Activated T-helper 1 cell treated with anti-CD3 and anti-CD28 coated beads, Interleukin-12 subunit alpha, Interleukin-12 subunit beta, Interleukin-2, Interleukin-4 antibody, amounts not matched to agents 30 ng/mL and 10 ng/mL and 1 ng/mL, durations not matched to agents 14 hours and 24 hours and 36 hours (primary cell): ENCODE measurements around the gene SSTR1. TPM values are rescaled to one million over a fixed set of nuclear protein-coding genes. Genes with fewer than 3 reads are reported as not detected.

Source experiments
- DNase-seq: peaks from one replicate; pipeline ENCODE4 v3.0.0; 2021; ENCODE audit warnings: low spot score
- H3K27ac Mint-ChIP-seq: one replicate; pipeline ENCODE4 v1.8.0; 2021; ENCODE audit warnings: mild to moderate bottlenecking, mixed read lengths
- H3K27me3 Mint-ChIP-seq: one replicate; pipeline ENCODE4 v1.8.0; 2022; ENCODE audit warnings: mild to moderate bottlenecking, moderate library complexity, mixed read lengths; ENCODE audit not compliant: insufficient read depth
- H3K36me3 Mint-ChIP-seq: one replicate; pipeline ENCODE4 v1.8.0; 2021; ENCODE audit warnings: low read depth, mixed read lengths
- H3K4me1 Mint-ChIP-seq: one replicate; pipeline ENCODE4 v1.8.0; 2021; ENCODE audit warnings: low read depth, mixed read lengths
- H3K4me3 Mint-ChIP-seq: one replicate; pipeline ENCODE4 v1.8.0; 2021; ENCODE audit warnings: mild to moderate bottlenecking, moderate library complexity, mixed read lengths
- H3K9me3 Mint-ChIP-seq: one replicate; pipeline ENCODE4 v1.8.0; 2021; ENCODE audit warnings: mixed read lengths
- intact Hi-C: fragments of 100-400 bp; cut with micrococcal nuclease; formaldehyde crosslinking; loops from one replicate; pipeline ENCODE4 v1.15.1; 2024
- total RNA-seq: library from RNA; stranded (reverse); gene quantifications from 2 replicates; pipeline ENCODE4 v1.2.3, GENCODE V29; 2022

SSTR1 gene
- total RNA-seq, 1 donor from 2014 or later = not detected

DNA sequence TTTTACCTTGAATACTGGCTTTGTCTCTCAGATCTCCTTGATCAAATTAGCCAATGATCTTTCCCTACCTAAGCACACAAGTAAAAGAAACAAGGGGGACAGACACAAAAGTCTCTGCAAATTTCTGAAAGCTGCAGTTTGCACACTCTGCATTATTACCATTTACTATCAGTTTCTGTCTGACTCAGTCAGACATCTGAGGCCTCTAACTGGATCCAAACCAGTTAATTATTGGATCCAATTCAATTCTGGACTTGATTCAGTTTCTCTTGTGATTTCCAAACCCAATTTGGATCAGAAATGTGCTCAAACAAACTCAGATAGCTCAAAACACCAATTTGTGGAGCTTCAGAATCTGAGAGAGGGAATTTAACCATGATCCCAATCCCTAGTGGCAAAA lies 16.6 kb downstream of the SSTR1 start:
- Mint-ChIP-seq H3K27me3 (no peaks in the 10 kb centered on the region), H3K27ac (no peak overlapping the region), H3K4me1 (no peaks in the 10 kb centered on the region), H3K36me3 (no peaks in the 10 kb centered on the region), H3K4me3 (no peak overlapping the region), H3K9me3 (no peaks in the 10 kb centered on the region)
- no peak for DNase-seq
- intact Hi-C loops = no loop called here

DNA sequence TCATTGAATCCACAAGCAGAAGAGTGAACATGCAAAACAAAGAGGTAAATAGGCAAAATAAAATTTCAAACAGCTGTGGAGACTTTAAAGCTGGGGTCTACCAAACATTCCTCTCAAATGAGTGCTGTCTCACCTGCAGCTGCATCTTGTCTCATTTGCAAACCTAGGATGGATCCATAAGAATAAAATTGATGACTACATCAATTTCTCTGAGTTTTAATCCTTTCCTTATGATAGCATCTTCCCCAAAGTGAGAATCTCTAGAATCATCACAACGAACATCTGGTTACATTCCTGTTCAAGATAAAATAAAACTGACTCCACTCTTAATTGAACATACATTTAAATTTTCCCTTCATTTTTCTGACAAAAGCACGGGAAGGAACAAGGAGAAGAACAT lies 18.2 kb downstream of the SSTR1 start:
- intact Hi-C loops = no loop called here
- Mint-ChIP-seq H3K27ac (no peak overlapping the region), H3K36me3 (no peaks in the 10 kb centered on the region), H3K4me3 (no peak overlapping the region), H3K27me3 (no peaks in the 10 kb centered on the region), H3K9me3 (no peaks in the 10 kb centered on the region), H3K4me1 (no peaks in the 10 kb centered on the region)
- no peak for DNase-seq

DNA sequence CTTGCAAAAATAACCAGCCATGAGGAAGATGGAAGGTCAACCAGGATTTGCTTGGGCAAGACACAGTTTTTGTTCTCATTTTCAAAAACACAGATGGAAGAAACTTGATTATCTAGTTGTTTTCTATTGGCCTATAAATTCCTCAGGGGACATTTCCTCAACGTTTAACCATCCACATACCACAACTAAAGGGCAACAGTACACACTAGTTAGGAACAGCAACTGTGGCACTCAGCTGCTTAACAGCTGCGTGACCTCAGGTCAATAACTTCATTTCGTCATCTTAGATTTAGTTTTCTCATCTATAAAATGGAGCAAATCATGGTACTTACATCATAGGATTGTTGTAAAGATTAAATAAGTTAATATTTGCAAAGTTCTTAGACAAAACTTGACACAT lies 18.7 kb downstream of the SSTR1 start:
- no peak overlapping the region for H3K4me3 Mint-ChIP-seq
- intact Hi-C loops = no loop called here
- H3K9me3 Mint-ChIP-seq = no peaks in the 10 kb centered on the region
- no peaks in the 10 kb centered on the region for H3K27me3 Mint-ChIP-seq
- no peak overlapping the region for H3K27ac Mint-ChIP-seq
- H3K4me1 Mint-ChIP-seq = no peaks in the 10 kb centered on the region
- no peaks in the 10 kb centered on the region for H3K36me3 Mint-ChIP-seq
- DNase-seq = no peak

DNA sequence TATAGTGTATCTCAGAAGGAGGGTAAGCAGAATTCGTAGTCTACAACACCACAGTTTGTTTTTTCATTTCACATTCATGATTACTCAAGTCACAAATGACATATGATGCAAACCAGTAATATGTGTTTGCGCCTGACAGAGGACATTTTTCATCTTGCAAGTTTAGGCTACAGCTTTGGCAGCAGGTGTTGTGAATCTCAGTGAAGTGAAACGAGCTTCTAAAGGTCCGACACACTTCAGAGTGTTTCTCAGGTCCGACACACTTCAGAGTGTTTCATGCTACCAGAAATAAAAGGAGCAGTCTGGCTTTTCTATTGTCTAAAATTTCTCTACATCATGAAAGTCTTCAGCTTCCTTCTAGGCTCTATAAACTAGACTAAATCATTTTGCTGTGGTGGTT lies 25.5 kb downstream of the SSTR1 start:
- H3K27me3 Mint-ChIP-seq = no peaks in the 10 kb centered on the region
- intact Hi-C loops = no loop called here
- H3K27ac Mint-ChIP-seq = no peak overlapping the region

DNA sequence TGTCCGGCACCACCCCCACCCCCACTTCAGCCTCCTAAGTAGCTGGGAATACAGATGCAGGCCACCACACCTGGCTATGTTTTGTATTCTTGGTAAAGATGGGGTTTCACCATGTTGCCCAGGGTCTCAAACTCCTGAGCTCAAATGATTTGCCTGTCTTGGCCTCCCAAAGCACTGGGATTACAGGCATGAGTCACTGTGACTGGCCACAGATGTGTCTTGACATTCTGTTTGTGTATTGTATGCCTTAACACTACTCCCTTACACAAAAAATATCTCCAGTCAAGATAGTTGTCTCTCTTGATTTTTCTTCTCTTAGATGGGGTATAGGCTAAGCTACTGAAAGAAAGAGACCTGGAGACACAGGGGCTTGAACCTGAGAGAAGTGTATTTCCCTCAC lies 30.6 kb downstream of the SSTR1 start:
- Mint-ChIP-seq H3K4me1 (no peaks in the 10 kb centered on the region), H3K4me3 (no peak overlapping the region)

More for the DNA sequence above, 25.5 kb downstream of the SSTR1 start:
- DNase-seq = no peak
- Mint-ChIP-seq H3K36me3 (no peaks in the 10 kb centered on the region), H3K4me1 (no peaks in the 10 kb centered on the region), H3K4me3 (no peak overlapping the region), H3K9me3 (no peaks in the 10 kb centered on the region)

DNA sequence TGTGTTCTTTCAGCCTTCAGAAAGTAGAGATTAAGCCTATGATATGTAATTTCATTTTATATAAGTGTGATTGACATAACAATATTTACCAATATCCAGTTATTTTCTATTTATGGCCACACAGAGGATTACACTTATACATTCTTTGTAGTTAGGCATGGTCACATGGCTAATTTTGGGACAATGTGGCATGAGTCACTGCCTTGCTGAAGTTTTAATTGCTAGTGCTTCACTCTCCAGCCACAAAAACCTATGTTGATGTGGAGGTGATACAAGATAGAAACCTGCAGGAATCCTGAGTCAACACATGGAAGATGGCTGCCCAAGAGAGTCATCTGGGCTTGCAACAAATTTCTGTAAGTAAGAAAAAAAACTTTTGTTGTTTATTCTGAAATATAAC lies 31.2 kb downstream of the SSTR1 start:
- no peaks in the 10 kb centered on the region for H3K27me3 Mint-ChIP-seq
- intact Hi-C loops = no loop called here
- H3K4me1 Mint-ChIP-seq = no peaks in the 10 kb centered on the region
- no peak overlapping the region for H3K4me3 Mint-ChIP-seq
- no peaks in the 10 kb centered on the region for H3K36me3 Mint-ChIP-seq
- no peaks in the 10 kb centered on the region for H3K9me3 Mint-ChIP-seq
- no peak for DNase-seq
- no peak overlapping the region for H3K27ac Mint-ChIP-seq

More for the DNA sequence above, 30.6 kb downstream of the SSTR1 start:
- no peak for DNase-seq
- no peak overlapping the region for H3K27ac Mint-ChIP-seq
- intact Hi-C loops = no loop called here
- H3K27me3 Mint-ChIP-seq = no peaks in the 10 kb centered on the region
- no peaks in the 10 kb centered on the region for H3K36me3 Mint-ChIP-seq
- H3K9me3 Mint-ChIP-seq = no peaks in the 10 kb centered on the region

DNA sequence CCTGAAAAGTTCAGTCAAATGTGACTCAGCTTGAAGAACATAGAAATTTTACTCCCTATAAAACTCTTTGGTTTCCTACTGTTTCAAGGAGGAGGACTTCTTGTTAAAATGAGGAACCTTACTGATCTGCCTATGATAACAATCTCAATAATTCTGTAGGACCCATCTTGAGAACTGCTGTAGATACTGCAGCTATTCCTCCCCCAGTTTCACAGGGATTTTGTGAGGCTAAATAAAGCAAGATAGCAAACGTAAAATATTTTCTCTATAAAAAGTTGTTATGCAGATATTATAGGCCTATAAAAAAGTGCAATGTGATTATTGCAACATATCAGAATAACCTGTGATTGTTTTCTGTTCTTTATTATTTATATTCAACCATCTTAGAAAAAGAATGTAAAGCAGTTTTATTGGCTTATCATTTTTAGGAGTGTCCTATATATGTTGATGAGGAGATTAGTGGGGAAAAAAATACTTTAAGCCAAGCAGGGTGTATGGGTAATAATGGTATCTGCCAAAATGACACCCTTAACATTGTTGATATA lies 36.1 kb downstream of the SSTR1 start:
- no peaks in the 10 kb centered on the region for H3K4me1 Mint-ChIP-seq
- no peaks in the 10 kb centered on the region for H3K36me3 Mint-ChIP-seq
- DNase-seq = no peak
- no peak overlapping the region for H3K27ac Mint-ChIP-seq
- H3K4me3 Mint-ChIP-seq = no peak overlapping the region
- H3K27me3 Mint-ChIP-seq = no peaks in the 10 kb centered on the region
- no peaks in the 10 kb centered on the region for H3K9me3 Mint-ChIP-seq
- intact Hi-C loops = no loop called here

DNA sequence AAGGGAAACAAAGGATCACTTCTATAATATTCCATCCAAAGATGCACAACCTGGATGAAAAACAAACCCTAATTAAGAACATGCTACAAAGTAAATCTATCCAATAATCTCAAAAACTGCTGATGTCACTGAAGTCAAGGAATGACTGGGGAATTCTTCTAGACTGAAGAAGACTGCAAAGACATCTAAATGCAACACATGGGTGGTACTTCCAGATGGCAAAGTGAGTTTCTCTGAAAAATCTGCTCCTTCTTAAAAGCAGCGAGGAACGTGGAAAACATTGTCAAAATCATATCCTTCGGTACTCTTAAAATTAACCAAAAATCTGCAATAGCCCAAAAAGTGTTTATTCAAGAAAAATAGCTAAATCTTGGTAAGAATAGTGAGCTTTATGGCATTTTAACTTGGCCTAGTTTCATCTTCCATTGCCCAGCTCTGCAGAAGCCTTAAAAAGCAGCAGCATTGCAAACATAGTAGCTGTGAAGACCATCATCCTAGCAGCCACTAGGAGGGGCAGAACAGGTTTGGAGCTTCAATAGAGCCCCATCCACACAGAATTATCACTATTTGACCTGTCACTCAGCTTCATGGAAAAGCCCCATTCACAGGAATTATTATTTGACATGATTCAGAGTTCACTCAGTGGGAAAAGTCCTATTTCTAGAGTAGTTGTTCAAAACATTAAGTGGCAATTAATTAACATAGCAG lies 40.8 kb downstream of the SSTR1 start:
- no peaks in the 10 kb centered on the region for H3K4me1 Mint-ChIP-seq
- H3K27me3 Mint-ChIP-seq = peaks cover 11% of the 10 kb centered on the region
- no peak overlapping the region for H3K27ac Mint-ChIP-seq
- intact Hi-C loops = no loop called here
- DNase-seq = no peak
- H3K36me3 Mint-ChIP-seq = no peaks in the 10 kb centered on the region
- no peaks in the 10 kb centered on the region for H3K9me3 Mint-ChIP-seq
- no peak overlapping the region for H3K4me3 Mint-ChIP-seq

DNA sequence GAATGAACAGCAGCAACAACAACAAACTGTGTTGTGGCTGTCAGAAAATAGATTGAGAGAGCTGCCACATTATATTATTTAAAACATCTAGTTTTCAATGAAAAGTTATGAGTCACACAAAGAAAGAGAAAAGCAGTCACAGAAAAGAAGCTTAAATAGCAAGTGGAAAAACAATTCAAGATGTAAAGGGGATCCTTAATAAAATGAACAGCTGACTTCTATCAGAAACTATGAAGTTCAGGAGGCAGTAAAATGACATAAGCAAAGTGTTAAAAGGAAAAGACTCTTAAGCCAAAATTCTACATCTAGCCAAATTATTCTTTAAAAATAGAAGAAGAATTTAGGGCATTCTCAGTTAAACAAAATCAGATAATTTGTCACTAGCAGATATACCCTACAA lies 42.6 kb downstream of the SSTR1 start:
- H3K27ac Mint-ChIP-seq = no peak overlapping the region
- H3K27me3 Mint-ChIP-seq = peaks cover 22% of the 10 kb centered on the region
- intact Hi-C loops = no loop called here
- H3K9me3 Mint-ChIP-seq = no peaks in the 10 kb centered on the region
- no peak for DNase-seq
- no peaks in the 10 kb centered on the region for H3K36me3 Mint-ChIP-seq
- H3K4me1 Mint-ChIP-seq = no peaks in the 10 kb centered on the region
- H3K4me3 Mint-ChIP-seq = no peak overlapping the region

DNA sequence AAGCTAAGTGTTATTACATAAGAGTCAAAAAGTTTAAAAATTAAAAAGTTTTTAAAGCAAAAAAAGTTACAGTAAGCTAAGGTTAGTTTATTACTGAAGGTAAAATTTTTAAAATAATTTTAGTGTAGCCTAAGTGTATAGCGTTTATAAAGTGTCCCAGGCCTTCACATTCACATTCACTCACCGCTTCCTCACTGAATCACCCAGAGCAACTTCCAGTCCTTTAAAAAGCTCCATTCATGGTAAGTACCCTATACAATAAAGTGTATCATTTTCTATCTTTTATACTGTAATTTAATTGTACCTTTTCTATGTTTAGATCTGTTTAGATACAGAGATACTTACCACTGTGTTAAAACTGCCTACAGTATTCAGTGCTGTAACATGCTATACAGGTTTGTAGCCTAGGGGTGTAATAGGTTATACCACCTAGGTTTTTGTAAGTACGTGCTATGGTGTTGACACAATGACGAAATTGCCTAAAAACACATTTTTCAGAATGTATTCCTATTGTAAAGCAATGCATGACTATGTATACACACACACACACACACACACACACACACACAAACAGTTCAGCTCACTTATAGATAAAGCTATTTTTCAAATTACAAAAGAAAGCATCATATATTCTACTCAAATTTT lies 44.5 kb downstream of the SSTR1 start:
- H3K4me1 Mint-ChIP-seq = peaks cover 10% of the 10 kb centered on the region
- no peak overlapping the region for H3K27ac Mint-ChIP-seq
- no peaks in the 10 kb centered on the region for H3K36me3 Mint-ChIP-seq
- H3K4me3 Mint-ChIP-seq = no peak overlapping the region
- DNase-seq = no peak
- no peaks in the 10 kb centered on the region for H3K9me3 Mint-ChIP-seq
- intact Hi-C loops = no loop called here
- peaks cover 28% of the 10 kb centered on the region for H3K27me3 Mint-ChIP-seq

DNA sequence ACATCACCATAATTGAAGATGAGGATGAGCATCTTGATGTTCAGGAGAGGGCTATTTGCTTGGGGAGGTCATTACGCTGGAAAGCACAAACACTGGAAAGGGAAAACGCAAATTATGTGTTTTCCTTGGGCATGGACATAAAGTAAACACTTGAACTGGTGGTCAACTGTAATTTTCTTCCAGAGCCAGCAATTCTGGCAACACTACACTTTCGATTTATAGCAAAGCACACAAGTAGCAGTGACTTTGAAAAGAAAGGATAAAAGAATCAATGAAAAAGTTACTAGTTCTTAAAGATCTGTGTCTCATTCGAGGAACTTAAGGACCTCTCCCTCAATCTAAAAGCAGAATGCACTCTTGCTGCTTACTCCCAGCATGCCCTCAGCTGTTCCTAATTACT lies 46.0 kb downstream of the SSTR1 start:
- H3K9me3 Mint-ChIP-seq = no peaks in the 10 kb centered on the region
- peaks cover 35% of the 10 kb centered on the region for H3K27me3 Mint-ChIP-seq
- peaks cover 10% of the 10 kb centered on the region for H3K4me1 Mint-ChIP-seq
- no peak for DNase-seq
- intact Hi-C loops = no loop called here
- no peaks in the 10 kb centered on the region for H3K36me3 Mint-ChIP-seq
- H3K27ac Mint-ChIP-seq = no peak overlapping the region
- no peak overlapping the region for H3K4me3 Mint-ChIP-seq

DNA sequence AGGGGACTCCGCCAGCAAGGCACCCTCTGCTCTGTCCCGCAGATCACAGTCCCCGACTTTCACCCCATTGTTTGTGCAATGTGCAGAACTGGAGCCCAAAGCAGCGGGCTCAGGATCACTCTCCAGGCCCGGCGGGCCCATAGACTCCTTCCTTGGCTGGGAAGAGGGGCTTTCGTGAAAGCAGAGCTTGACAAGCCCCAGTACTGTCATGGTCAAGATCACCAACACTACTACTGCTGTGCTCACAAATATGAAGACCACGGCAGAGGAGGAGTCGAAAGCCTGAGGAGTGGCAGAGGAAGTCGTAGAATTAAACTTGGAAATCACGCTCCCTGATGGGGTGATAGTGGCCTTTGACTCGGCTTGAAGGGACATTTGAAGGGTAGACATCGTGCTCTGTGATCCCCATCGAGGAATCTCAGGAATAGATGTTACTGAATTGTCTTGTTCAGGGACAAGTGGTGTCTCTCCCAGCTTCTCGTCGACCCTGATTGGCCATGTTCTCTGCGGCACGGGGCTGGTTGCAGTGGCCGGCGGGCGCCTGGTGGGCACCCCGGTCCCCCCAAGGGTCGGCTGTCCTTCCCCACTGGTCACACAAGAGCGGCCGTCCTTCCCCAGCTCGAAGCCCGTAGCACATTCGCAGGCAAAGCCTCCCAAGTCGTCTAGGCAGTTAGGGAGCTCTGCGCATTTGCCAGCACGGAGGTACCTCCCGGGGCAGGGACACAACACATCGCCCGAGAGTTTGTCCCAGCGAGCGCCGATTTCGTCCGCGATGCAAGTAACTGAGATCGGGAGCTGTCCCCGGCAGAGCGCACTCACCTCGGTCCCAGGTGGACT lies 47.1 kb downstream of the SSTR1 start:
- intact Hi-C loops = loop anchor here (5.0 kb wide), 2 partner anchors 42 to 662 kb away; no protein-coding TSS in a partner anchor
- Mint-ChIP-seq H3K9me3 (no peaks in the 10 kb centered on the region), H3K27ac (no peak overlapping the region), H3K36me3 (no peaks in the 10 kb centered on the region), H3K4me1 (peaks cover 10% of the 10 kb centered on the region), H3K4me3 (no peak overlapping the region), H3K27me3 (peaks cover 35% of the 10 kb centered on the region)
- no peak for DNase-seq

DNA sequence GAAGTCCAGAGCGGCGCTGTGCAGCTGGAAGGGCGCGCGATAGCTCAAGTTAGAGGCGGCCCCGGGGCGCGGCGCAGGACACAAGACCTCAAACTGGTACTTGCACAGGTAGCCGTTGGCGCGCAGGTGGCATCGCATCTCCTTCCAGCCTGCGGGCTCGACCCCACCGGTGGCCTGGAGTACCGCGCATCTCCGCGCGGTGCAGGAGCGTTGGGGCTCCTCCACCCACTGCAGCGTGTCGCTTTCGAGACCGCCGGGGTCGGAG lies 47.6 kb downstream of the SSTR1 start:
- H3K9me3 Mint-ChIP-seq = no peaks in the 10 kb centered on the region
- no peak for DNase-seq
- intact Hi-C loops = loop anchor here (5.0 kb wide), 2 partner anchors 43 to 663 kb away; no protein-coding TSS in a partner anchor
- H3K4me1 Mint-ChIP-seq = peaks cover 10% of the 10 kb centered on the region
- H3K27ac Mint-ChIP-seq = no peak overlapping the region
- H3K4me3 Mint-ChIP-seq = no peak overlapping the region
- H3K27me3 Mint-ChIP-seq = peaks cover 35% of the 10 kb centered on the region
- no peaks in the 10 kb centered on the region for H3K36me3 Mint-ChIP-seq
